Ecto neural progenitor cell (in vitro differentiated cells): Measurements from ENCODE around the gene SOX8.

Experiments used
- DNase-seq: peaks from one replicate; pipeline ENCODE4 v3.0.0-alpha.2; 2018; ENCODE audit warnings: low spot score

SOX8 gene

GRCh38 chr16:1026784-1027500 is 45.4 kb downstream of the SOX8 start:
- DNase-seq = no peak

GRCh38 chr16:1027501-1027815 is 45.9 kb downstream of the SOX8 start:
- DNase-seq = no peak

GRCh38 chr16:1028056-1028455 is 46.5 kb downstream of the SOX8 start:
- no peak for DNase-seq

- DNase-seq = no peak
Observed at GRCh38 chr16:1028524-1029258, 47.1 kb downstream of the SOX8 start.

- DNase-seq = no peak
Observed at GRCh38 chr16:1029259-1029545, 47.6 kb downstream of the SOX8 start.

- no peak for DNase-seq
Observed at GRCh38 chr16:1030473-1030901, 48.9 kb downstream of the SOX8 start.

- DNase-seq = no peak
Observed at GRCh38 chr16:1031666-1032065, 50.1 kb downstream of the SOX8 start.

- DNase-seq = no peak
Observed at GRCh38 chr16:1032607-1033006, 51.0 kb downstream of the SOX8 start.

GRCh38 chr16:1033128-1033679 is 51.6 kb downstream of the SOX8 start:
- no peak for DNase-seq

- no peak for DNase-seq
Observed at GRCh38 chr16:1034230-1035065, 52.9 kb downstream of the SOX8 start.

- no peak for DNase-seq
Observed at GRCh38 chr16:1035066-1035415, 53.5 kb downstream of the SOX8 start.

GRCh38 chr16:1036166-1036565 is 54.6 kb downstream of the SOX8 start:
- DNase-seq = no peak
